Measurements from ENCODE around the gene STK32B. TPM values are rescaled to one million over a fixed set of nuclear protein-coding genes. Genes with fewer than 3 reads are reported as not detected.

STK32B gene
- total RNA-seq, 1 donor from 2014 or later = 3.5 TPM

DNA sequence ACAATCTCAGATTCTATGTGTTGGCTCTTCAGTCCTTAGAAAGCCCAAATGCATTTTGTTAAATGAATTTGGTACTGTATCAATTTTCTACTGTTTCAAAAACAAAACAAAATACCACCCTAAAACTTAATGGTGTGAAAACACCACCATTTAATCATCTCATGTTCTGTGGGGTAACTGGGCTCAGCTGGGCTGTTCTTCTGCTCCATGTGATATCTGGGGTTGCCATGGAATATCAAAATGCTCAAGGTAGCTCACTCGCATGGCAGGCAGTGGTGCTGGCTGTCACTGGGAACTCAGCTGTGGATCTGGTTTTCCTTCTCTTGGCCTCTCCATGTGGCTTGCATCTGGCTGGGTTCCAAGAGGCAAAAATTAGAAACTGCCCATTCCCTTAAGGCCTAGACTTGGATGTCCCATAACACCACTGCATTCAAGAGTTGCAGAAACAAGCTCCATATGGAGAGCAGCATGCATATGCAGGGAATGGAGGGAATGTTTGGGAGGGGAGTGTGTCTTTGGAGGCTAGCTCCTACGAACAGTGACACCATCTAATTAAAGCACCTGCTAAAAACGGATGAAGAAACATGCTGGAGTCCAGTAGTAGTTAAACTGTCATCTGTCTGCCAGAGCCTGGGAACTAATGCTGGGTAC lies 279.2 kb downstream of the STK32B start:
- H3K36me3 Mint-ChIP-seq (ENCODE audit: low read depth) = peaks cover 3% of the 10 kb centered on the region
- H3K27ac Mint-ChIP-seq (ENCODE audit: unreplicated experiment) = no peak overlapping the region
- no peak overlapping the region for H3K4me3 Mint-ChIP-seq
- TF ChIP-seq, protein P1, sequence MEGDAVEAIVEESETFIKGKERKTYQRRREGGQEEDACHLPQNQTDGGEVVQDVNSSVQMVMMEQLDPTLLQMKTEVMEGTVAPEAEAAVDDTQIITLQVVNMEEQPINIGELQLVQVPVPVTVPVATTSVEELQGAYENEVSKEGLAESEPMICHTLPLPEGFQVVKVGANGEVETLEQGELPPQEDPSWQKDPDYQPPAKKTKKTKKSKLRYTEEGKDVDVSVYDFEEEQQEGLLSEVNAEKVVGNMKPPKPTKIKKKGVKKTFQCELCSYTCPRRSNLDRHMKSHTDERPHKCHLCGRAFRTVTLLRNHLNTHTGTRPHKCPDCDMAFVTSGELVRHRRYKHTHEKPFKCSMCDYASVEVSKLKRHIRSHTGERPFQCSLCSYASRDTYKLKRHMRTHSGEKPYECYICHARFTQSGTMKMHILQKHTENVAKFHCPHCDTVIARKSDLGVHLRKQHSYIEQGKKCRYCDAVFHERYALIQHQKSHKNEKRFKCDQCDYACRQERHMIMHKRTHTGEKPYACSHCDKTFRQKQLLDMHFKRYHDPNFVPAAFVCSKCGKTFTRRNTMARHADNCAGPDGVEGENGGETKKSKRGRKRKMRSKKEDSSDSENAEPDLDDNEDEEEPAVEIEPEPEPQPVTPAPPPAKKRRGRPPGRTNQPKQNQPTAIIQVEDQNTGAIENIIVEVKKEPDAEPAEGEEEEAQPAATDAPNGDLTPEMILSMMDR (conservative IDR thresholded peaks at IDR 0.05) = no peak
- no peaks in the 10 kb centered on the region for H3K27me3 Mint-ChIP-seq (ENCODE audit: low read depth)
- H3K9me3 Mint-ChIP-seq = peaks cover 5% of the 10 kb centered on the region
- DNase-seq (ENCODE audit: low read depth, low spot score) = no peak
- no peaks in the 10 kb centered on the region for H3K4me1 Mint-ChIP-seq

GRCh38 chr4:5337731-5338130 lies 286.5 kb downstream of the STK32B start:
- no peak for DNase-seq (ENCODE audit: low read depth, low spot score)
- Mint-ChIP-seq H3K27me3 (ENCODE audit: low read depth) (no peaks in the 10 kb centered on the region), H3K27ac (ENCODE audit: unreplicated experiment) (no peak overlapping the region), H3K9me3 (no peaks in the 10 kb centered on the region), H3K36me3 (ENCODE audit: low read depth) (peaks cover 5% of the 10 kb centered on the region), H3K4me1 (peaks cover 10% of the 10 kb centered on the region), H3K4me3 (no peak overlapping the region)
- TF ChIP-seq, protein P1 (conservative IDR thresholded peaks at IDR 0.05) = no peak

GRCh38 chr4:5338531-5338930 lies 287.3 kb downstream of the STK32B start:
- H3K36me3 Mint-ChIP-seq (ENCODE audit: low read depth) = peaks cover 5% of the 10 kb centered on the region
- H3K4me1 Mint-ChIP-seq = peaks cover 10% of the 10 kb centered on the region
- H3K27ac Mint-ChIP-seq (ENCODE audit: unreplicated experiment) = no peak overlapping the region
- no peaks in the 10 kb centered on the region for H3K27me3 Mint-ChIP-seq (ENCODE audit: low read depth)
- TF ChIP-seq, protein P1 (conservative IDR thresholded peaks at IDR 0.05) = no peak
- H3K9me3 Mint-ChIP-seq = no peaks in the 10 kb centered on the region
- H3K4me3 Mint-ChIP-seq = no peak overlapping the region
- no peak for DNase-seq (ENCODE audit: low read depth, low spot score)

DNA sequence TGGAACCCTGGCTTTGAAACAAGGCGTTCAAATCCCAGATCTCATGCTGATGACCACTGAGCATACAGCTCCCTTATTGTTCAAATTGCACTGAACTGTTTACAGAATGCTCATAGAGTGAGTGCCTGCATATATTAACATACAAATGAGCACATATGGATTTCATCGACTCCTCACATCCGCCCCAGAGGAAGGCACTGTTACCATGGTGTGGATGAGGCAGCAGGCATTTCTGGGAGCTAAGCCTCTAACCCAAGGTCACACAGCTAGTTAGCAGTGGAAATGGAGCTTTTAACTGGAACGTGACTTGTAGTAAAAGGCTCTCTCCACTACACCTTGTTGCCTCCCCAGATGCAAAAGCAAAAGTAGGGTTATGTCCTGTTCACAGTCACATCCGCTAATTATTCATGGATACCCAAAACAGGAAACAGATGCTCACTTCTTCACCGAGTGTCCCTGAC lies 289.7 kb downstream of the STK32B start:
- peaks cover 10% of the 10 kb centered on the region for H3K4me1 Mint-ChIP-seq
- H3K27ac Mint-ChIP-seq (ENCODE audit: unreplicated experiment) = no peak overlapping the region
- TF ChIP-seq, protein P1 (conservative IDR thresholded peaks at IDR 0.05) = no peak
- no peaks in the 10 kb centered on the region for H3K27me3 Mint-ChIP-seq (ENCODE audit: low read depth)
- H3K9me3 Mint-ChIP-seq = no peaks in the 10 kb centered on the region
- H3K36me3 Mint-ChIP-seq (ENCODE audit: low read depth) = no peaks in the 10 kb centered on the region
- H3K4me3 Mint-ChIP-seq = no peak overlapping the region
- no peak for DNase-seq (ENCODE audit: low read depth, low spot score)

GRCh38 chr4:5341526-5341925 lies 290.2 kb downstream of the STK32B start:
- H3K27me3 Mint-ChIP-seq (ENCODE audit: low read depth) = no peaks in the 10 kb centered on the region
- H3K9me3 Mint-ChIP-seq = no peaks in the 10 kb centered on the region
- TF ChIP-seq, protein P1 (conservative IDR thresholded peaks at IDR 0.05) = no peak
- DNase-seq (ENCODE audit: low read depth, low spot score) = no peak
- H3K27ac Mint-ChIP-seq (ENCODE audit: unreplicated experiment) = no peak overlapping the region
- H3K4me3 Mint-ChIP-seq = no peak overlapping the region
- peaks cover 10% of the 10 kb centered on the region for H3K4me1 Mint-ChIP-seq
- H3K36me3 Mint-ChIP-seq (ENCODE audit: low read depth) = no peaks in the 10 kb centered on the region

All from neural crest cell (in vitro differentiated cells).